Activated CD4-positive, alpha-beta T cell treated with anti-CD3 and anti-CD28 coated beads for 36 hours (primary cell): Measurements from ENCODE around the gene CEP295NL. TPM values are rescaled to one million over a fixed set of nuclear protein-coding genes. Genes with fewer than 3 reads are reported as not detected.

ENCODE experiments used
- ATAC-seq: fragments of 200-7000 bp; cut with Tn5 transposase; one replicate; pipeline ENCODE4 v1.10.0; 2021; ENCODE audit warnings: mild to moderate bottlenecking, moderate library complexity
- CTCF ChIA-PET: fragments of 350-600 bp; sonication (Branson Sonifier 250); formaldehyde crosslinking; loops from one replicate; lab custom pipeline; 2021; ENCODE audit warnings: antibody characterized with exemption; lab: Charles Lee
- POLR2A ChIA-PET: fragments of 350-600 bp; sonication (Branson Sonifier 250); formaldehyde crosslinking; loops from one replicate; lab custom pipeline; 2021; ENCODE audit warnings: antibody characterized with exemption, inconsistent platforms; lab: Charles Lee
- DNase-seq: peaks from one replicate; pipeline ENCODE4 v3.0.0-alpha.2; 2020
- H3K27ac Mint-ChIP-seq: one replicate; pipeline ENCODE4 v1.8.0; 2021; ENCODE audit warnings: mixed read lengths
- H3K27me3 Mint-ChIP-seq: one replicate; pipeline ENCODE4 v1.8.0; 2021; ENCODE audit warnings: mixed read lengths
- H3K36me3 Mint-ChIP-seq: one replicate; pipeline ENCODE4 v1.8.0; 2021; ENCODE audit warnings: low read depth, mixed read lengths
- H3K4me1 Mint-ChIP-seq: one replicate; pipeline ENCODE4 v1.8.0; 2021; ENCODE audit warnings: mixed read lengths
- H3K4me3 Mint-ChIP-seq: one replicate; pipeline ENCODE4 v1.8.0; 2021; ENCODE audit warnings: mild to moderate bottlenecking, moderate library complexity, mixed read lengths
- H3K9me3 Mint-ChIP-seq: one replicate; pipeline ENCODE4 v1.8.0; 2021; ENCODE audit warnings: low read depth, mixed read lengths
- intact Hi-C, 2 experiments: fragments of 100-400 bp; cut with DNase I in 1 of 2; cut with micrococcal nuclease in 1 of 2; formaldehyde crosslinking; loops; one replicate each; pipeline versions ENCODE4 v1.14.2 to v1.15.1; 2022 to 2024; cut with DNase I, micrococcal nuclease
- total RNA-seq, 2 experiments: library from RNA; stranded (reverse); gene quantifications; one replicate each; pipeline ENCODE4 v1.2.3, GENCODE V29; 2021

CEP295NL gene
- total RNA-seq, 2 experiments from 2014 or later: not detected

DNA sequence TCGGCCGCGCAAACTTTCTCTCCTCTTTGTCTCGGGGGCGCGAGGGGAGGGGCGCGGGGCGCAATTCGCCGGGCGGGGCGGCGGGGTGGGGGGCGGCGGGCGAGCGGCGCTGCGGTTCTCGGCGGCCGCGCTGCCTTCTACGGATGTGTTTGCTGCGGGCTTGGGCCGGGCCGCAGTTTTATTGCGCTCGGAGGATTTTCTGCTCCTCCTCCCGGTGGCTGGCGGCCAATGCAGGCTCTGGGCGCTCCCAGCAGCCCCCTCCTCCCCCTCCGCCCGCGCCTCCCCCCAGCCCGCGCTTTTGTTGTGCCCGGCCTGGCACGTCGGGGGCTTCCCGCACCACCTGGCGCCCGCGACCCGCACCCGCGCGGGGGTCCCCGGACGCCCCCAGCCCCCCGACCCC lies 22.2 kb upstream of the CEP295NL start, which contains the start of gene TIMP2:
TSS of gene TIMP2 (minus strand) at position 154 of the 400 bp plus-strand sequence. CDS start 299 bp downstream, outside the sequence.
- POLR2A ChIA-PET: no interaction called here

DNA sequence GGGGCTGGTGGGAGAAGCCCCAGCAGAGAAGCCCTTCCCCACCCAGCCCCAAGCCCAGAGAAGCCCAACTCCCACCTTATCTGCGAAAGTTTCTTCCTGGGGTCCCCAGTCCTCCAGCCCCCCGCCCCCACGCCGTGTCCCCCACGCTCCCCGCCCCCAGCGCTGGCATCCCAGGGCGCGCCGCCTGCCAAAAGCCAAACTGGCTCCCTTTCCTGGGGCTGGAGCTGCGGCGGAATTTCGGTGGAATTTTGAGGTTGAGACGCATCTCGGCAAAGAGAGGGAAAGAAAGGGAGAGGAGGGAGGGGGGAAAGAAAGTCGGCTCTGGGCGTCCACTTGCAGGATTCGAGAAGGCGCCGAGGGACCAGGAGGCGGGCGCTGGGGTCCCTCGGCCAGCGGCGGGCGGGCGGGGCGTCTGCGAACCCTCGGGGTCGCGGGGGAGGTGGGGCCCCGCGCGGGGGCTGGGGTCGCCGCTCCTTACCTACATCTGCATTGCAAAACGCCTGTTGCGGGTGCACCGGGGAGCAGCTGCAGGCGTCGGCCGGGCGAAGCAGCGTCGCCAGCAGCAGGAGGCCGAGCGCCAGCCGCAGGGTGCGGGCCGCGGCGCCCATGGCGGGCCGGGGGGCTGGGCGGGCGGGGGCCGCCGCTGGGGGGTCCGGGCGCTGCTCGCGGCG lies 21.6 kb upstream of the CEP295NL start:
- peaks cover 9% of the 10 kb centered on the region for H3K4me1 Mint-ChIP-seq
- ChIA-PET CTCF (no interaction called here), POLR2A (no interaction called here)
- no peaks in the 10 kb centered on the region for H3K36me3 Mint-ChIP-seq
- H3K27ac Mint-ChIP-seq: no peak overlapping the region
- peak overlapping the region; percentile 45 for H3K4me3 Mint-ChIP-seq
- H3K9me3 Mint-ChIP-seq: no peaks in the 10 kb centered on the region
- intact Hi-C loops: loop anchor here (2.0 kb wide), 1 partner anchor 60 kb away; no protein-coding TSS in a partner anchor
- DNase-seq: peak; percentile 32
- peak; percentile 30 for ATAC-seq
- H3K27me3 Mint-ChIP-seq: peaks cover 4% of the 10 kb centered on the region

More for the DNA sequence above, 22.2 kb upstream of the CEP295NL start, which contains the start of gene TIMP2:
- ATAC-seq (peak; percentile 86), DNase-seq (peak; percentile 83)
- peaks cover 4% of the 10 kb centered on the region for H3K27me3 Mint-ChIP-seq
- no peaks in the 10 kb centered on the region for H3K9me3 Mint-ChIP-seq
- H3K36me3 Mint-ChIP-seq: no peaks in the 10 kb centered on the region
- intact Hi-C loops: loop anchor here (2.0 kb wide), 1 partner anchor 60 kb away; no protein-coding TSS in a partner anchor
- no peak within 1 kb of the TSS for H3K27ac Mint-ChIP-seq
- H3K4me1 Mint-ChIP-seq: peaks cover 9% of the 10 kb centered on the region
- CTCF ChIA-PET: interaction anchor here (0.6 kb wide), 1 partner anchor 59 kb away, joined by 3 read pairs; no protein-coding TSS in a partner anchor
- peak within 1 kb of the TSS; percentile 45 for H3K4me3 Mint-ChIP-seq

DNA sequence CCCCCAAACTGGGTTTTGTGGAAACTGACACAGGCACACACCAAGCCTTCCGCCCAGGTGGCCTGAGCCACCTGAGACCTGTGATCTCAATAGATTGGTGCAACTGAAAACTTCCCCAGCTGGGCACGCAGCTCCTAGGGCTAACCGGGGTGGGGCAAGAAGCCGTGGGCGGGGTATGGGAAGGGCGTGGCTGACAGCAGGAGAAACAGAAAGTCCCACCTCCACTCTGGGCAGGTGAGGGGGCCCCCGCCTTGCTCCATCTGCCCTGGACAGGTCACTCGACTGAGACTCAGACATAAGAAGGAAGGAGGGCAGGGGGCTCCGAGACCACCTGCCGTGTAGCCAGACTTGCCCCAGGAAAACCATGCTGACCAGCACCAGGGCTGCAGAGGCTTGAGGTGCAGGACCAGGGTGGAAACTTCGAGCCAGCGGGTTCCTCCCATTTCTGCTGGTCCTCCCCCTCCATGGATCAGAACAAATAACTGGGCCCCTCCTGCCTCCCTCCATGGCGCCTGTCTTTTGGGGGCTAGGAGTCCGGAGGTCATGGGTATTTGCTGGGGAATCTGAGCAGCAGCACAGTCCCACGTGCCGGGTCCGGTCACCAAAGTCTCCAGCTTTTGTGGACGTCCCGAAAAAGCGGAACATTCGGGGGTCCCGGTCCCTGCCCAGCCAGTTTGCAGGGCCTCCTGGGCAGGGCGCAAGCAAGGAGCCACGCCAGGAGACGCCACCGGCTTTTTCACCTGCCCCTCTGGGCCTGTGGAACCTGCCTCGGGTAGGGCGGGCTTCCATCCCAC lies 20.9 kb upstream of the CEP295NL start:
- H3K4me3 Mint-ChIP-seq: peak overlapping the region; percentile 45
- H3K4me1 Mint-ChIP-seq: peaks cover 9% of the 10 kb centered on the region
- ChIA-PET CTCF (interaction anchor here (1.4 kb wide), 1 partner anchor 58 kb away, joined by 5 read pairs; no protein-coding TSS in a partner anchor), POLR2A (interaction anchor here (0.5 to 0.6 kb wide), 2 partner anchors 43 to 258 kb away, joined by 3 read pairs; no protein-coding TSS in a partner anchor)
- H3K27me3 Mint-ChIP-seq: peaks cover 4% of the 10 kb centered on the region
- ATAC-seq (peak; percentile 56), DNase-seq (peak; percentile 77)
- intact Hi-C loops: loop anchor here (2.0 kb wide), 1 partner anchor 59 kb away; no protein-coding TSS in a partner anchor
- no peaks in the 10 kb centered on the region for H3K36me3 Mint-ChIP-seq
- H3K9me3 Mint-ChIP-seq: no peaks in the 10 kb centered on the region
- H3K27ac Mint-ChIP-seq: no peak overlapping the region

DNA sequence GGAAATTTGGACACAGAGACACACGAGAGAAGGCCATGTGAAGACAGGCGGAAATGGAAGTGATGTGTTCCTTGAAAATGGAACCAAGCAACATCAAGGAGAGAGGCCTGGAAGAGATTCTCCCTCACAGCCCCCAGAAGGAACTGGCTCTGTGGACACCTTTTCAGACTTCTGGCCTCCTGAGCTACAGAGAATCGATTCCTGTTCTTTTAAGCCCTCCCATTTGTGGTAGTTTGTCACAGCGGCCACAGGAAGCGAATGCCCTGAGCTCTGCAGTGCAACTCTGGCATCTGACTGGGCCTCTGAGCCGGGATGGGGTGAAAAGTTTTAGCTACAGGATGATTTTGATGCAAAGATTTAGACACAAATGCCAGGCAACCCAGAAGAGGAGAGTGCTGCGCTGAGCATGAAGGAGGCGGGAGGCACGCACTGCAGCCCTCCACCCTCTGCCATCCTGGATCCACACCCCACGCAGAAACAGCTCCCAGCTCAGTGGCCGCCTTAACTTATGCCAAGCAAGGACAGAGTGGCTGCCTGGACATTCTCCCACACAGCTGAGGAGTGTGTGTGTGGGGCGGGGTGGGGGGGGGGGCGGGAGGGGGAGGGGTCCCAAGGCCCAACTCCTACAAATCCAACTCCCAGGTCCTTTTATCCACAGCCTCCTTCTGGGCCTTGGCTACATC lies 20.0 kb upstream of the CEP295NL start:
- ChIA-PET CTCF (interaction anchor here (0.7 to 1.4 kb wide), 3 partner anchors 20 to 97 kb away, joined by 3 to 5 read pairs (median 3); partner anchors contain the start of gene CEP295NL), POLR2A (interaction anchor here (0.6 kb wide), 1 partner anchor 42 kb away, joined by 3 read pairs; no protein-coding TSS in a partner anchor)
- Mint-ChIP-seq H3K27me3 (peaks cover 4% of the 10 kb centered on the region), H3K27ac (no peak overlapping the region), H3K9me3 (no peaks in the 10 kb centered on the region), H3K4me3 (no peak overlapping the region), H3K36me3 (no peaks in the 10 kb centered on the region), H3K4me1 (peaks cover 9% of the 10 kb centered on the region)
- intact Hi-C loops: no loop called here
- ATAC-seq (no peak), DNase-seq (no peak)

DNA sequence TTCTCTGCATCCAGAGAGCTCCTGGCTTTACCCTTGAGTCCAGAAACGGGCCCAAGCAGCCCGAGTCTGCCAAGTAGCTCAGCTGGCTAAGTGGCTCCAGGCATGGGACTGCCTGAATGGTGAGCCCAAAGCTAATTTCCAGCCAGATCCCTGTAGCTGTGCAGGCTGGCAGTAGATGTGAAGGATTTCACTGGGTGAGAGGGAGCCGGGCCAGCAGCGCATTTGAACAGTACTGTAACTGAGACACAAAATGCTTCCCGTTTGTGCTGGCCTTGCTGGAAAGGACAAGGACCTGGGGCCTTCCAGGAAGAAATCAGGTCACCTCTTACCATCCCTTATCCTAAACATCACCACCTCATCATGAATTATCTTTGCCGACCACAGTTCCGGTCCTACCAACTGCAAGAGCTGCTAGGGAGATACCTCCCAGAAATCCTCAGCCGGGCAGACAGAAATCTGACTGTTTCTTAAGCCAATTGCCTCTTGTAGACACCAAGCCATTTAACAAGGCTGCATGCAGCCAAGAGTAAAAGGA lies 18.5 kb upstream of the CEP295NL start:
- Mint-ChIP-seq H3K27me3 (peaks cover 4% of the 10 kb centered on the region), H3K4me3 (no peak overlapping the region), H3K36me3 (no peaks in the 10 kb centered on the region), H3K9me3 (no peaks in the 10 kb centered on the region), H3K4me1 (peaks cover 13% of the 10 kb centered on the region), H3K27ac (no peak overlapping the region)
- intact Hi-C loops: no loop called here
- CTCF ChIA-PET: interaction anchor here (0.5 to 1.1 kb wide), 2 partner anchors 22 to 34 kb away, joined by 4 read pairs; no protein-coding TSS in a partner anchor
- ATAC-seq (no peak), DNase-seq (no peak)
- POLR2A ChIA-PET: no interaction called here

DNA sequence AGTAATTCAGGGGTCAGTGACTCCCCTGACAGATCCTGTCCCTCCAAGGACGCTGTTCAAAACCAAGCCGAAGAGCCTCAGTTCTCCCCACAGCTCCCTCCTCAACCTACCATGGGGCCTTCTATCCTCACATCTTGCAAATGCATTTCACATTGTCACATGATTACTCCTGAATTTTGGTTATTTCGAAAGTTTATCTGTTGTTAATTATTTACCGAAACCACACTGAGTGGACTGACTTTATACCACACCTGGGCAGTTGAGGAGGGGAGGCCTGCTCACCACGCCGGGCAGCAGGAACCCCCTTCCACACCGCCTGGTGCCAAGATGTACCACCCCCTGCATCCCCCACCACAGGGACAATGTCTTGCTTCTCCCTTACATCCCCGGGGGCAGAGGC lies 17.5 kb upstream of the CEP295NL start:
- DNase-seq (no peak), ATAC-seq (no peak)
- Mint-ChIP-seq H3K27me3 (no peaks in the 10 kb centered on the region), H3K4me3 (no peak overlapping the region), H3K4me1 (peaks cover 22% of the 10 kb centered on the region), H3K9me3 (no peaks in the 10 kb centered on the region), H3K27ac (no peak overlapping the region), H3K36me3 (no peaks in the 10 kb centered on the region)
- ChIA-PET POLR2A (no interaction called here), CTCF (no interaction called here)
- intact Hi-C loops: no loop called here

DNA sequence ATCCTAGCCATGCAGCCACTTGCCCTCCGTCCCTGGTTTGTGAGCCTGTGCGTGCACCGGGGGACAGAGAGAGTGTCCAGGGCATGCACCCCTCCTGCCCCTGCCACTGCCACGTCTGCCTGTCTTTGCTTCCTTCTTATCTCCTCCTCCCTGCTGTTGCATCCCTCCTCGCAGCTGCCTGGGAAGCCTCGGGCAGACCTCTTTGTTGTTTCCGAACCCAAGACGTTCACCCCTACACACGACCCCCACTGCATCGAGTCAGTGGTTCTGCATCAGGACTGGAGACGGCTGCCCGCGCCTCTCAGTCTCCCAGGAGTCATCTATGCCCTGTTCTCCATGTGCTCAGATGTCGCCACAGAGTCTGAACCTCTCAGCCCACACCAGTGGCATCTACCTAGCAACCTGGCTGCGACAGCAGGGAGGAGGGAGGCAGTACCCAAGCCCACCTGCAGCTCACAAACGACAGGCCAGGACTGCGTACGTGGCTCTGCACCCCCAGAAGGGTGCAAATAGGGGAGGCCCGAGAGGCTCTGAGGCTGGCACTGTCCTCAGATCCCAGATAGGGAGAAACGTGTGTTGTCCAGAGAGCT lies 17.0 kb upstream of the CEP295NL start:
- H3K4me3 Mint-ChIP-seq: no peak overlapping the region
- intact Hi-C loops: no loop called here
- ChIA-PET POLR2A (interaction anchor here (0.7 kb wide), 1 partner anchor 1031 kb away, joined by 3 read pairs; no protein-coding TSS in a partner anchor), CTCF (no interaction called here)
- ATAC-seq (no peak), DNase-seq (no peak)
- H3K9me3 Mint-ChIP-seq: no peaks in the 10 kb centered on the region
- H3K4me1 Mint-ChIP-seq: peaks cover 22% of the 10 kb centered on the region
- H3K36me3 Mint-ChIP-seq: no peaks in the 10 kb centered on the region
- H3K27me3 Mint-ChIP-seq: no peaks in the 10 kb centered on the region
- H3K27ac Mint-ChIP-seq: no peak overlapping the region

DNA sequence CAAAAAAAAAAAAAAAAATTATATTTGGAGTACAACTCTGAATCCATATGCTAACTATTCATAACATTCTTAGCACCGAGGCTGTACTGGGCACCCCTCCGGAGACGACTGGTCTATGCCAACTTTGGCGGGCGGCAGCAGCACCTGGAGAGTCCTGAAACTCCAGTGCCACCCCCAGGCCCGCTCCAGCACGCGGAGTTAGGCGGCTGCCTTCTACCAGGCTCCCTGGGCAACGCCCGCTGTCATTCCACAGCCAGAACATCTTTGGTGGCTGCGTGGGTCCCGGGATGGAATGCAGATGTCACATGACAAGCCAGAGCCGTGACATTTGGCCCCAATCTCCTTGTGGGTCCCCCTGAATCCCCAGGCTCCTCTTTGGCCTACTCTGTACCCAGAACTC lies 16.0 kb upstream of the CEP295NL start:
- Mint-ChIP-seq H3K36me3 (no peaks in the 10 kb centered on the region), H3K4me1 (peaks cover 20% of the 10 kb centered on the region), H3K4me3 (no peak overlapping the region), H3K9me3 (no peaks in the 10 kb centered on the region), H3K27me3 (no peaks in the 10 kb centered on the region), H3K27ac (no peak overlapping the region)
- DNase-seq (no peak), ATAC-seq (no peak)
- POLR2A ChIA-PET: no interaction called here
- CTCF ChIA-PET: interaction anchor here (1.1 kb wide), 1 partner anchor 10 kb away, joined by 4 read pairs; no protein-coding TSS in a partner anchor
- intact Hi-C loops: no loop called here

DNA sequence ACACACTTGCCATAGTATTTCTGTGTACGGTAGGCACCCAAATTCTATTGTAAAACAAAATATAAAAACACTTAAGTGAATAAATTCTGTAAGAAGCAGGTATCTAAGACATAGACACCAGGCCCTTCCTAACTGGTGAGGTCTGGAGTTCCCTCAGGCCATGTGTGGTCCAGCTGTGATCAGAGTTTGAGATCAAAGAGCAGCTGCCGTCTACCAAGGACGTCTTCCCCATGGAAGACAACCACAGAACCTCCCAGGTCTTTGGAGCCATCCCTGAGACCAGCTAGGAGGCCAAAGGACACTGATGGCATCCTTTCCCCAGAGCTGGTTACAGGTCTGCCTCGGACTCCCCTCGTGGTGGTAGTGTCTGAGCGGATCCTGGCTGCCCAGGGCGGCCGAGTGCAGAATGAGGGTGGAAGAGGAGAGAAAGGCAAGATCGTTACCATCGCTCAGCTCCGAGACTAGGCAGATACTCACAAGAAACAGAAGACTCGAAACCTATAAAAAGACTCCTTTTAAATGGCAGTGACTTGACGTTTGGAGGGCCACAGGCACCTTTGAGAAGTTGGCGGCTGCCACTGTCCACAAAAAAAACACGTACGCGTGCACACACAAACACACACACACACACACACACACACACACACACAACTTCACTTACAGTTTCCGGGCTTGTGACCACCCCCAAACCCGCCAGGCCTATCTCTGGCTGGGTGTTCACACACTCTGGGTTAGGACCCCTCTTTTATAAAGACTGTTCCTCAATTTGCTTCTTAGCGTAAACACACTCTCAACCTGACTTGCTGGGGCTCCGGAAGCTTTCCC lies 14.7 kb upstream of the CEP295NL start:
- no peaks in the 10 kb centered on the region for H3K27me3 Mint-ChIP-seq
- peak overlapping the region; percentile 27 for H3K27ac Mint-ChIP-seq
- POLR2A ChIA-PET: no interaction called here
- intact Hi-C loops: no loop called here
- H3K9me3 Mint-ChIP-seq: no peaks in the 10 kb centered on the region
- peaks cover 13% of the 10 kb centered on the region for H3K4me1 Mint-ChIP-seq
- DNase-seq (no peak), ATAC-seq (no peak)
- H3K4me3 Mint-ChIP-seq: no peak overlapping the region
- H3K36me3 Mint-ChIP-seq: no peaks in the 10 kb centered on the region
- CTCF ChIA-PET: interaction anchor here (0.7 to 1.1 kb wide), 2 partner anchors 11 to 421 kb away, joined by 3 to 4 read pairs; no protein-coding TSS in a partner anchor
